Spinal cord (tissue), 10 donors: ENCODE data around the gene ZBTB40. TPM values are rescaled to one million over a fixed set of nuclear protein-coding genes. Genes with fewer than 3 reads are reported as not detected.

Experiments used
- DNase-seq, 6 donors: peaks; one replicate each; pipeline versions ENCODE4 v3.0.0 to v3.0.0-alpha.2; 2013 to 2015; ENCODE audit warnings: low spot score in 6 of 6, low read depth in 4 of 6
- H3K27ac ChIP-seq: one replicate; pipeline ENCODE4 v1.5.1; 2013; ENCODE audit warnings: low read depth, low read length, control low read depth
- H3K27me3 ChIP-seq: one replicate; pipeline ENCODE4 v1.6.1; 2013; ENCODE audit warnings: low read length; ENCODE audit not compliant: control insufficient read depth, insufficient read depth
- H3K36me3 ChIP-seq: one replicate; pipeline ENCODE4 v1.6.1; 2013; ENCODE audit warnings: low read length; ENCODE audit not compliant: control insufficient read depth, insufficient read depth
- H3K4me1 ChIP-seq: one replicate; pipeline ENCODE4 v1.6.1; 2013; ENCODE audit warnings: low read length; ENCODE audit not compliant: control insufficient read depth, insufficient read depth
- H3K4me3 ChIP-seq: one replicate; pipeline ENCODE4 v1.5.1; 2013; ENCODE audit warnings: low read depth, low read length, control low read depth
- H3K9me3 ChIP-seq: one replicate; pipeline ENCODE4 v1.6.1; 2013; ENCODE audit warnings: low read length; ENCODE audit not compliant: control insufficient read depth, insufficient read depth
- WGBS: methylation state at CpG from one replicate; pipeline ENCODE4 v1.1.5; 2013; ENCODE audit warnings: missing lambda C conversion rate; ENCODE audit not compliant: insufficient coverage; 5-methylcytosine and 5-hydroxymethylcytosine counted together
- polyA plus RNA-seq, 2 donors: library from polyadenylated mRNA; unstranded; fragments of 120-200 nt; gene quantifications; one replicate each; pipeline ENCODE4 v1.2.1, GENCODE V29; 2013; ENCODE audit not compliant: insufficient read length in 2 of 2
- total RNA-seq, 2 donors: library from RNA; depleted of rRNA in 1 of 2; stranded (reverse); fragments of 120-200 nt in 1 of 2; fragments of >200 nt in 1 of 2; gene quantifications; one replicate each; pipeline versions ENCODE4 v1.2.3 to v1.2.4, GENCODE V29; 2013 to 2014
- donor health status: healthy.

ZBTB40 gene
- total and polyA plus RNA-seq, 4 donors = 13.6 to 19.0 (median 17.7) TPM

DNA sequence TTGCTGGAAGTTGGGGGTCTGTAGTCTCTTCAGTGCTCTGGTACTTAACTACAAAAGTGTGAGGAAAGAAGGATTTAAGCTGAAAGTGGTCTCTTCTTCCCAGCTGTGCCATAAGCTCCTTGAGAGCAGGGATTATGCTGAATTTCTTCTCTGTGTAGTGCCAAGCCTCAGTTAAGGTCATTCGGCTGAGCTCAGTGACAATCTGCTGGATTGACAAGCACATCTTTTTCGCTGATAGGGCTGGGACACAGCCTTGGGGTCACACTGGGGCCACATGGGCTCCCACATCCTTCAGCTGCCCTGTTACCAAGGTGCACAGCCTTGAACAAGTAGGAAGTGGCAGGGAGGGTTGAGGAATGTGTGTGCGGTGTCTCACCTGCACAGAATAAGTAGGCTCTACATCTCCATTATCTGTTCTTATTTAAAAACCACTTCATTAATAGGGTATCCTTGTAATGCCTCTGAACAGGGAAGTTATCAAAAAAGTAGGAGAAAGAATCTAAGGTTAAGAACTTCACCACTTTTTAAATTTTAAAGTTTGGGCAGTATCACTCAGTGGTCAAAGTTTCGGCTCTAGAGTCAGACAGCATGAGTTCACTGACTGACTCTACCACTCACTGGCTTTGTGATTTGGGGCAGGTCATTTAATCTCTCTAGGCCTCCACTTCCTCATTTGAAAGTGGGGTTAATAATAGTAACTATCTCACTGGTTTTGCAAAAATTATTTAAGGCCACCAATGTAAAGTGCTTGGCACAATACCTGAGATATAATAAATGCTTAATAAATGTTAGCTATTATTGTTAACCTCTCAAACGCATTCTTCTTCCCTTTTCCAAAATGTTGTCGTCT lies 10.3 kb downstream of the ZBTB40 start:
- H3K27me3 ChIP-seq = no peaks in the 10 kb centered on the region
- no peak for DNase-seq
- H3K4me1 ChIP-seq = no peaks in the 10 kb centered on the region
- no peak overlapping the region for H3K27ac ChIP-seq
- H3K9me3 ChIP-seq = peaks cover 3% of the 10 kb centered on the region
- 92% methylated on average over 2 of the region's 6 CpGs for WGBS
- H3K36me3 ChIP-seq = peaks cover 4% of the 10 kb centered on the region
- H3K4me3 ChIP-seq = no peak overlapping the region

DNA sequence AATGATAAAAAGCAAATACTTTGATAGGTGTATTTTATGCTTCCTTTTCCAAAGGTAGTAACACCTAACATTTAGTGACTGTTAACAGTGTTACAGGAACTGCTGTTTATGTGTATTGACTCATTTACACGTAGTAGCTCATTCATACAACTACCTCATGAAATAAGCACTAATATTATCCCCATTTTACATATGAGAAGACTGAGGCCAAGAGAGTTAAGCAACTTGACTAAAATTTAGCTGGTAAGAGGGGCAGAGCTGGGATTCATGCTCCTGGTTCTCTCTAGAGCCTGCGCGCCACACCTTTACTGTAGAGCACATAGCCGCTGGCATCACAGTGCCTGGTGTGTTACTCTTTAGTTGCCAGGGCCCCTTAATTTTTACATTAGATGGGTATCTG lies 11.3 kb downstream of the ZBTB40 start:
- H3K9me3 ChIP-seq = peaks cover 3% of the 10 kb centered on the region
- WGBS = 95% methylated on average over 3 of the region's 4 CpGs
- H3K27me3 ChIP-seq = no peaks in the 10 kb centered on the region
- no peak overlapping the region for H3K27ac ChIP-seq
- H3K36me3 ChIP-seq = peaks cover 4% of the 10 kb centered on the region
- H3K4me1 ChIP-seq = no peaks in the 10 kb centered on the region
- no peak overlapping the region for H3K4me3 ChIP-seq
- DNase-seq = no peak

DNA sequence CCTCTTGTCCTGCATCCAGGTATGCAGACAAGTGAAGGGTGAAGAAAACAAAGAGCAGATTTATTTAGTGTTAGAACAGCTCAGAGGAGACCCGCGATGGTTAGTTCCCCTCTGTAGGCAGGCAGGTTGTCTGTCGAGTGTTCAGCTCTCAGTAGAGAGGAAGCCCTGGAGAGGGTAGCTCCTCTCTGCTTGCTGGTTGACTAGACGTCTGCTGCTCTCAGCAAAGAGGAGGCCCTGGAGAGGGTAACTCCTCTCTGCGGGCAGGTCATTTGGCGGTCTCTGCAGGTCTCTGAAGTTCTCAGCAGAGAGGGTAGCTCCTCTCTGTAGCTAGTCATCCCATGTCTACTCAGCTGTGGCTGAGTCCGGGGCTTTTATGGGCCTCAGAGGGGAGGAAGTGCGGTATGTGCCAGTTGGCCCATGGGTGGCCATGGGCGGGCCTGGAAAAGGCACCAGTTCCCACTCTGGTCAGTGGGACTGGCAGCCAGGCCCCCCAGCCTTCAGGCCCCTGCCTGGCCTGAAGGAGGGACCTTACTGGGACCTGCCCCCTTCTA lies 13.4 kb downstream of the ZBTB40 start:
- no peaks in the 10 kb centered on the region for H3K4me1 ChIP-seq
- H3K4me3 ChIP-seq = no peak overlapping the region
- no peaks in the 10 kb centered on the region for H3K27me3 ChIP-seq
- H3K27ac ChIP-seq = no peak overlapping the region
- peaks cover 3% of the 10 kb centered on the region for H3K9me3 ChIP-seq
- H3K36me3 ChIP-seq = peaks cover 4% of the 10 kb centered on the region
- DNase-seq = no peak
- WGBS = over 99% methylated on average over 9 of the region's 9 CpGs

DNA sequence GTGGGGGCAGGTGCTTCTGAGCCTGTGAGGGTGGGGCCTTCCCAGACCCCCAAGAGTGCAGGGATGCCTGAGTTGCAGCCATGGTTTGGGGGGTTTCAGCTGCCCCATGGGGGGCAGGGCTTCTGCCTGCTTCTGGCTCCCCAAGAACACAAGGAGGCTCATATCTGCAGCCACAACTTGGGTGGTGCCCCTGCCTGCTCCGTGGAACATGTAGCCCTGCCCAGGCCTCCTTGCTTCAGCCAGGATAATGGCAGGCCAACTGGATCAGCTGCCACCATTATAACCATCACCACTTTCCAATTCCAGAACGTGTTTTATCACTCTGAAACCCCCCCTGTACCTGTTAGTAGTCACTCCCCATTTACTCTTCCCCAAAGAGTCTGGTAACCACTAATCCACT lies 14.0 kb downstream of the ZBTB40 start:
- peaks cover 2% of the 10 kb centered on the region for H3K4me1 ChIP-seq
- no peaks in the 10 kb centered on the region for H3K27me3 ChIP-seq
- H3K36me3 ChIP-seq = peaks cover 4% of the 10 kb centered on the region
- 100% methylated on average over 1 of the region's 2 CpGs for WGBS
- no peak overlapping the region for H3K4me3 ChIP-seq
- peaks cover 3% of the 10 kb centered on the region for H3K9me3 ChIP-seq
- no peak overlapping the region for H3K27ac ChIP-seq
- no peak for DNase-seq

DNA sequence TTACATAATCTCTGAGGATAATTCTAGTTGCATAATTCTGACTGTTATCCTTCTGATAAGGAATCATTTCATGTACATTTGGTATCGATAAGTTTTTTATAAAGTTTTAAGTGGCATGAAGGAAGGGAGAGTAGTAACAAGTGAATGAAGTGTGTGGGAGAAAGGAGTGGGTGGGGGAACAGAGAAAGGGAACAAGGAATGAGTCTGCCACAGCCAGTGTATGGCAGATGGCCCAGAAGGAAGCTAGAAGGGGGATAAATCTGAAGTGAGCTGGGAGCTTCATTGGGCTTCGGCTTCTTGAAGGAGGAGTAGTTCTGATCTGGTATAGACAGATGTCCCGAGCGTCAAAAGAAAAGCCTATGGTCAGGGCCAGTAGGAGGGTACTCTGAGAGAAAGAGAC lies 18.6 kb downstream of the ZBTB40 start:
- Histone ChIP-seq H3K27me3 (no peaks in the 10 kb centered on the region), H3K36me3 (peaks cover 3% of the 10 kb centered on the region), H3K27ac (no peak overlapping the region), H3K4me3 (no peak overlapping the region), H3K4me1 (peaks cover 11% of the 10 kb centered on the region), H3K9me3 (no peaks in the 10 kb centered on the region)
- WGBS = 55% methylated on average over 2 of the region's 4 CpGs
- peak in 1 of 6 donors; percentile 34 for DNase-seq

DNA sequence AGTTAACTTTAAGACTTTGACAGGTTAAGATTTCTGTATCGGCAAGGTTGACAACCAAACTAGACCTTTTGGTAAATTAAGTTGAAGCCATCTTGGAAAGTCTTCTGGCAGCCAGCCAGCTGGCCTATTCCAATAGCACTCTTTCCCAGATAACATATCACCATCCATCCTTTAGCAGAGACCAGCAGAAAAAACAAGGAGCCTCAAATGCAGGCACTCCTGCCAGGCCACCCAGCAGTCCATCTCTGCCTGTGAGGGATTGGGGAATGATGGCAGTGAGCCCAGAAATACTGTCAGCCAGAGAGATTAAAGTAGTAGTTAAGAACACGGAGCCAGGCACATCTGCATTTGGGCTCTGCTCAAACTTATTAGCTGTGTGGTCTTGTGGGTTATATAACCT lies 19.4 kb downstream of the ZBTB40 start:
- no peak overlapping the region for H3K4me3 ChIP-seq
- no peak overlapping the region for H3K27ac ChIP-seq
- peaks cover 11% of the 10 kb centered on the region for H3K4me1 ChIP-seq
- WGBS = 20% methylated on average over 1 of the region's 2 CpGs
- H3K27me3 ChIP-seq = no peaks in the 10 kb centered on the region
- DNase-seq = peak in 4 of 6 donors; percentile 17 to 78 (median 57)
- H3K36me3 ChIP-seq = no peaks in the 10 kb centered on the region
- no peaks in the 10 kb centered on the region for H3K9me3 ChIP-seq

DNA sequence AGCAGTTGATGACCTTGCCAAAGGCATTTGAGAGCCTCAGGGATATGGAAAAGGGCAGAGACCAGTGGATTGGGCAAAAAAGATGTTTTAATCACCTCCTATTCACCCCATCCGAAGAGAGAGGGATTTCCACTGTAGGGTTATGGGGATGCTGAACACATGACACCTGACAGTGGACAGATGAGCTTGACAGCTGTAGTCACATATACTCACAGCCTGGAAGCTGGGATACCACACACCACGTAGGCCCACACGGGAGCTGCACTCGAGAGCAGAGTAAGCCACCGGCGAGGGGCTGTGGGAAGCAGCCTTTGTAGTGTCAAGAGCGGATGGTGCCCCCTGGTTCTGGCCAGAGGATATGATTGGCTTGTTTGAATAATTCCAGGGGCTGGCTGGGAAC lies 20.0 kb downstream of the ZBTB40 start:
- Histone ChIP-seq H3K4me3 (no peak overlapping the region), H3K9me3 (no peaks in the 10 kb centered on the region), H3K4me1 (peaks cover 11% of the 10 kb centered on the region), H3K36me3 (no peaks in the 10 kb centered on the region), H3K27me3 (no peaks in the 10 kb centered on the region), H3K27ac (no peak overlapping the region)
- 91% methylated on average over 4 of the region's 7 CpGs for WGBS
- no peak for DNase-seq

DNA sequence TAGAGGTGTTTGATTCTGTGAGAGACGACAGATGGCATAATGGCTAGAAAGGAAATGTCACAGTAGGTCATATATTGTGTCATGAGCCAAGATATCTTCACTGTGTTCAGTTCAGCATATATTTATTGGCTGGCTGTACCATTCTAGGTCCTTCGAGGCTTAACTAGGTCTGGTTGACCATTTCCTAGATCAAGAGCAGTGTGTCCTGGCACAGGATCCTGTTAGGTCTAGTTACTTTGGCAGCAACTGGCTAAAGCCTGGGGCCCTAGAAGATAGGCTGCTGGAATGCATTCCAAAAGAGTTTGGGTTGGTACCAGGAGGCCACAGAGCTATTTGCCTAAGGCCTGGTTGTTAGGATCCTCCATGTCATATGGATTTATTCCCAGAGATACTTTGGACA lies 20.9 kb downstream of the ZBTB40 start:
- H3K27ac ChIP-seq = no peak overlapping the region
- DNase-seq = no peak

DNA sequence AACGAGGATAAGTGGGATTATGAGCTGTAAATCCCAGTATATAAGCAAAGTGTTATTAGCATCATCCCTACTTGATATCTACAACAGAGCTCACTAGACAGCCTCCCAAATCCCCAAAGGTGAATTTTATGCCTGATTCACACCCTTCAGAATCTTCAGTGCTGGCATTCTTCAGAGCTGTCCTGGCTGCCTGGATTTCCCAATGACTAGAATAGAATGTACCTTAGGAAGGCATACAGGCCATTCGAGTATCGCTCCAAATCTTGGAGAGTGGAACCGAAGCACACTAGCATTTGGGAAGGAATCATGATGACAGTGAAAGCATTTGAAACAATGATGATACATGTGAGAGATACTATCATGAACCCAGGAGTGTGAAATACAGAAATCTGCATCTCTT lies 22.3 kb downstream of the ZBTB40 start:
- no CpG with 5 or more reads among the region's 4 CpGs for WGBS
- no peak overlapping the region for H3K27ac ChIP-seq
- no peak for DNase-seq

More for the DNA sequence above, 20.9 kb downstream of the ZBTB40 start:
- no peaks in the 10 kb centered on the region for H3K27me3 ChIP-seq
- WGBS = 85% methylated on average over 2 of the region's 2 CpGs
- H3K36me3 ChIP-seq = no peaks in the 10 kb centered on the region
- H3K9me3 ChIP-seq = no peaks in the 10 kb centered on the region
- peaks cover 11% of the 10 kb centered on the region for H3K4me1 ChIP-seq
- H3K4me3 ChIP-seq = no peak overlapping the region

DNA sequence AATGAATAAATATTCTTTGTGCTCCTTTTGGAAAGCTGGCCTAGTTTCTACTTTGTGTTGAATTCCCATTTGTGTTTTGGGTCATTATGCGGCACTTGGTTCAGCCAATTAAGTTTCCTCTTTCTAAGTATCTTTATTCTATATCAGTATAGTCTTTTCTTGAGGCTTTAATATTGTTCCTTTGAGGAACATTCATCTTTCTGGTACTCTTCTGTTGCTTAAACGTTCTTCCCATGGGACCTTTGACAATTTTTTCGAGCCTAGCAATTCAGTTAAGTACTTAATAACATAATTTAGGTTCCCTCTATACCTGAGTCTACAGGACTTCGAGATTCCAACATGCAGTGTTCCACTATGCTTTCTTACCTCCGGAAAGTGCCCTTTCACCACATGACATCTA lies 24.9 kb downstream of the ZBTB40 start:
- no peak overlapping the region for H3K4me3 ChIP-seq
- no peaks in the 10 kb centered on the region for H3K36me3 ChIP-seq
- 65% methylated on average over 2 of the region's 5 CpGs for WGBS
- no peaks in the 10 kb centered on the region for H3K27me3 ChIP-seq
- H3K4me1 ChIP-seq = peaks cover 4% of the 10 kb centered on the region
- no peaks in the 10 kb centered on the region for H3K9me3 ChIP-seq
- DNase-seq = peak in 1 of 6 donors; percentile 79
- no peak overlapping the region for H3K27ac ChIP-seq

More for the DNA sequence above, 22.3 kb downstream of the ZBTB40 start:
- no peaks in the 10 kb centered on the region for H3K27me3 ChIP-seq
- H3K4me1 ChIP-seq = peaks cover 11% of the 10 kb centered on the region
- no peak overlapping the region for H3K4me3 ChIP-seq
- H3K9me3 ChIP-seq = no peaks in the 10 kb centered on the region
- no peaks in the 10 kb centered on the region for H3K36me3 ChIP-seq
